LoVo (cell line): ENCODE data around the gene PARP14.
"Not testable (repeated sequence)": the region's sequence is repeated elsewhere in the genome, so short reads cannot be mapped to it uniquely, and the experiment has no call there.

ENCODE experiments used
- DNase-seq: peaks from one replicate; pipeline ENCODE4 v3.0.0-alpha.2; 2016; ENCODE audit warnings: low spot score

Gene PARP14

GRCh38 chr3:122679085-122679881, 1.4 kb upstream of the PARP14 start:
- DNase-seq: peak; percentile 81

- peak; percentile 48 for DNase-seq
Measured at GRCh38 chr3:122679882-122680474, 661 bp upstream of the PARP14 start.

DNA sequence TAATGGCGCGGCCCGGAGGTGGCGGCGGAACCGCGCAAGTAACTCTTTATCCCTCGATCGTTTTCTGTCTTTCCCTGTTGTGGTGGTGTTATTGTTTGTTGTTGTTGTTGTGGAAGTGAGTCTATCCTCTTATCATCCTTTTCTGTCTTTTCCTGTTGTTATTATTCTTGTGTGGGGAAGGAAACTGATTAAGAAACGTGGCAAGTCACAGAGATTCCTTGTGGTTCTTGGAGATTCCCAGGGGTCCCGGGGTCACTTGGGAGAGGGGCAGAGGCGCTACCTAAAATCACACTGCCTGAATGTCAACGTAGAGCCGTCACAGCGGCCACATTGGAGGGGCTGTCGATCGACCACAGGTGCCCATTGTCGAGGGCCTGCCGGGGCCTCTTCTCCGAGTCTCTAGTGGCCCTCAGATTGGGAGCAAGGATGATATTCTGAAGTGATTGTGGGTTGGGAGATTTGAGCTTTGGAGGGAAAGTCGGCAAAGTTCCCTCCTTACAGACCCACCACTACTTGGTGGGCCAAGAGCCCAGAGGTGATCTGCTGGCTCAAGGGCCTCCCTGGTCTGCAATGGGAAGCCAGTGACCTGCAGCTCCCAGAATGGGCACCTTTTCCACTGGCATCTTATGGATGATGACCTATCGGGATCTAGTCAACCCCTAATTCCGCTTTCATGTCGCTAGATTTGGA, 790 bp downstream of the PARP14 start:
- no peak for DNase-seq

DNA sequence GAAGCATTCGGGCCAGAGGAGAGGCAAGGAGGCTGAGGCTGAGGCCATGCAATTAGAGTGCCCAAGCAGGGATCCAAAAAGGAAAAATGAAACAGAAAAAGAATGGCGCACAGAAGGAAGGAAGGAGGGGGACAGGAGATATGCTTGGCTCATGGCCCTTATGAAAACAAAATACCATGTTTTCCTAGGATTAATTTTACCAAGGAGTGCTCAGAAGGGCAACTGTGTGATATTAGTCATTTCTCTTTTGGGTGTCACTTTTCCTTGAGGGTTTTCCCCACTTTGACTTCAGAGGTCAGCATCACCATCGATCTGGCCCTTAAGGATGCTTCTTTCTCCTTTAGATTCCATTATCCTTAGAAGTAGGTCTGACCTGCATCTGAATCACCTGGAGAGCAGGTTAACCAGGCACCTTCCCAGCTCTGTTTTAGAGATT, 1.4 kb downstream of the PARP14 start:
- DNase-seq: no peak

GRCh38 chr3:122682778-122683411, 2.3 kb downstream of the PARP14 start:
- not testable (repeated sequence) for DNase-seq

GRCh38 chr3:122687298-122687697, 6.7 kb downstream of the PARP14 start:
- DNase-seq: no peak

DNA sequence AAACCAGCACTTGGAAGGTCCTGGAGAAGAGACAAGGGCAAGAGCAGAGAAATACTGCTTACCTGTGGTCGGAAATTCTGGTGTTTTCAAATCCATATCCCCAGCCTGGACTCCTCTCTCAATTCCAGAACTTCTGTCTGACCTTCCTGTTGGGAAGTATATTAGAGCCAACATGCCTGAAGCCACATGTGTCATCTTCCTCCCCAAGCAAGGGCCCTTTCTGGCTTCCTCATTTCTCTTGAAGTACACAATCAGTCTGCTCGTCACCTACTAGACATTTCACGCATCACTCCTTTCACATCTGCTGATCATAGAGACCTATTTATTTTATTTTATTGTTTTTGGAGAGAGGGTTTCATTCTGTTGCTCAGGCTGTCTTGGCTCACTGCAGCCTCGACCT, 8.4 kb downstream of the PARP14 start:
- no peak for DNase-seq

- DNase-seq: no peak
Measured at GRCh38 chr3:122689587-122689986, 8.9 kb downstream of the PARP14 start.

- no peak for DNase-seq
Measured at GRCh38 chr3:122690096-122690495, 9.5 kb downstream of the PARP14 start.

- no peak for DNase-seq
Measured at GRCh38 chr3:122691195-122691594, 10.6 kb downstream of the PARP14 start.

- DNase-seq: no peak
Measured at GRCh38 chr3:122692674-122693073, 12.0 kb downstream of the PARP14 start.

DNA sequence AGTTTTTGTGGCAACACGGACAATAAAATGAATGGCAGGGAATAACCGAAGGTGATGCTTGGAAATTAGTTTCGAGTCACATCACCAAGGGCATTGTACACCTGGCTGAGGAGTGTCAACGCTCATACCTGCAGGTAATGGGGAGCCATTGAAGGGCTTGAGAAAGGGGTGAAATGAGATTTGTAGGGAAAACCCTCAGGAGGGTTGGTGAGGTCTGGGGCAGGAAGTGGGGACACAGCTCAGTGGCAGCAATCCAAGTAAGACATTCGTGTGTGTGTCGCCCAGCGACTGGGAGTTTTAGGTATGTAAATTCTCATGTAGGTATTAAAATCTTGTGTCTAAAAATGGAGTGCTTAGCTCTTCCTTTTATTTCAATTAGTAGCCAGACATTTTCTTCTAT, 14.3 kb downstream of the PARP14 start:
- DNase-seq: no peak

DNA sequence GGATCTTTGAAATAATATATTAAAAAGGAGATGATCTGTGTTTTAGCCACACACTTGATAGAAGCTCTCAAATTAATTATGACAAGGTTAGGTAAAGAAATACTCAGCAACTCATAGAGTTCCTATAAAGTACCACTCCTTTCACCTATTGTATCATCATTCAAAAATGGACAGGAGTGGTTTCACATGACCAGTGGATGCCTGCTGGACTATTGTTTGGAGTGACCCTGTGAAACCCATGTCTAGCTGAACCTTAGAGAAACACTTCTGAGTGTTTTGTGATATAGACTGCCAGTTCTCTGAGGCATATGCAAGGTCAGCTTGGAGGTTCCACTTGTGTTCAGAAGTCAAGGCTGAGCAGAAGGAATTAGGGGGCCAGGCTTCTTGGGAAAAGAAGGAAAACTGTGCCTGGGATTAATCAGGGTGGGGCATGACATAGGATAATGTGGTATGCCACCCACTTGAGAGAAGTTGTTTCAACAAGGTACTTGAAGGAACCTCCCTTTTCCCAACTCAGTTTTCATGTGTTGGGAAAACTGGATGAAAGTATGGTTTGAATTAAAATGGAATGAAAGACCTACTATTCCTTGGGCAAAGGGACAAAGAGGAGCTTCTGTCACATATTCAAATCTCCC, 15.4 kb downstream of the PARP14 start:
- DNase-seq: no peak

DNA sequence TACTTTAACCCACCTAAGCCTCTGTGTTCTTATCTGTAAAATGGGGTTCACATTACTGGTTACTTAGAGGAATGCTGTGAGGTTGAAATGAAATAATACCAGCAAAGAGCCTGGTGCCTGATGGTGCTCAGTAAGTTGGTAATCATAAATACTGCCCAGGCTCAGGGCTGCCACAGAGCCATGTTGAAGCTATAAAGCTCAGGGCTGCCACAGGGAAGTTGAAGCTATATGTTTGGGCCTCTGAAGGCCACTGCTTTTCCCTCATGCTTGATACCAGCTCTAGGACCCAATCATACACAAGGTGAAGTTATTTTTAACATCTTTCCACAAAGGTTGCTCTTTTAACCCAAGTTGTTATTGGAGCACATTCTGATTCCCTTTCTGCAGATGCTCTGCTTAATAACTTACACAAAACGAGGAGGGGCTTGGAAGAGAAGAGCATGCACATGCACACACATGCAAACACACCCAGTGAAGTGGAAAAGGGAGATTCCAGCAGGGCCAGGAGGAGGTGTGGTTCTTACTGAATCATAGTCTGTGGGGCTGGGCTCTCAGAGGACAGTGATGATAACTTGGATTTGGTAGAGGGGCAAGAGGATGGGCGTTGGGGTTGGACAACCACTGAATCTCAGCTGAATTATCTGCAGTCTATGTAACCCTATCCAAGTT, 17.4 kb downstream of the PARP14 start:
- no peak for DNase-seq

DNA sequence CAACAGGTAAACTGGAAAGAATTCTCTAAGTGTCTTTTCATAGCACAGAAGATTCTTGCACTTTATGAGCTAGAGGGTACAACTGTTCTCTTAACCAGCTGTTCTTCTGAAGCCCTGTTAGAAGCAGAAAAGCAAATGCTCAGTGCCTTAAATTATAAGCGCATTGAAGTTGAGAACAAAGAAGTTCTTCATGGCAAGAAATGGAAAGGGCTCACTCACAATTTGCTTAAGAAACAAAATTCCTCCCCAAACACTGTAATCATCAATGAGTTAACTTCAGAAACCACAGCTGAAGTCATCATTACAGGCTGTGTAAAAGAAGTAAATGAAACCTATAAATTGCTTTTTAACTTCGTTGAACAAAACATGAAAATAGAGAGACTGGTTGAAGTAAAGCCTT, 19.6 kb downstream of the PARP14 start:
- DNase-seq: no peak

- DNase-seq: no peak
Measured at GRCh38 chr3:122705379-122705778, 24.7 kb downstream of the PARP14 start.

DNA sequence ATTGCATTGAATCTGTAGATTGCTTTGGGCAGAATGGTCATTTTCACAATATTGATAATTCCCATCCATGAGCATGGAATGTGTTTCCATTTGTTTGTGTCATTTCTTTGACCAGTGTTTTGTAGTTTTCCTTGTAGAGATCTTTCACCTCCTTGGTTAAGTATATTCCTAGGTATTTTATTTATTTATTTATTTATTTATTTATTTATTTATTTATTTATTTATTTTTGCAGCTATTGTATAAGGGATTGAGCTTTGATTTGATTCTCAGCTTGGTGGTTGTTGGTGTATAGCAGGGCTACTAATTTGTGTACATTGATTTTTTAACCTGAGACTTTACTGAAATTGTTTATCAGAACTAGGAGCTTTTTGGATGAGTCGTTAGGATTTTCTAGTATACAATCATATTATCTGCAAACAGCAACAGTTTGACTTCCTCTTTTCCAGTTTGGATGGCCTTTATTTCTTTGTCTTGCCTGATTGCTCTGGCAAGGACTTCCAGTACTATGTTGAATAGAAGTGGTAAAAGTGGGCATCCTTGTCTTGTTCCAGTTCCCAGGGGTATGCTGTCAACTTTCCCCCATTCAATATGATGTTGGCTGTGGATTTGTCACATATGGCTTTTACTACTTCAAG, 30.1 kb downstream of the PARP14 start:
- DNase-seq: not testable (repeated sequence)

DNA sequence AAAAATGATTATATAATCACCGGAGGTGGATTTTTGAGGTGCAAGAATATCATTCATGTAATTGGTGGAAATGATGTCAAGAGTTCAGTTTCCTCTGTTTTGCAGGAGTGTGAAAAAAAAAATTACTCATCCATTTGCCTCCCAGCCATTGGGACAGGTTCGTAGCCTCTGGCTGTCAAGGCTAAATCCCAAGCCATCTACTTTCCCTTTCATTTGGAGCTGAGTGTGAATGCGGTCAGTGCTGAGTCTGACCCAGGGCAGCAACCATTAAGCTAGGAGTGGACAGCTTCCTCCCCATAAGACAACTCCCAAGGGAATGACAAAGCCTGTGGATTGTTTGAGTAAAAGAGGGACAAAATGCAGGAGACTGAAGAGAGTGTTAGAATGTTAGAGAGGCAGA, 33.6 kb downstream of the PARP14 start:
- DNase-seq: no peak

DNA sequence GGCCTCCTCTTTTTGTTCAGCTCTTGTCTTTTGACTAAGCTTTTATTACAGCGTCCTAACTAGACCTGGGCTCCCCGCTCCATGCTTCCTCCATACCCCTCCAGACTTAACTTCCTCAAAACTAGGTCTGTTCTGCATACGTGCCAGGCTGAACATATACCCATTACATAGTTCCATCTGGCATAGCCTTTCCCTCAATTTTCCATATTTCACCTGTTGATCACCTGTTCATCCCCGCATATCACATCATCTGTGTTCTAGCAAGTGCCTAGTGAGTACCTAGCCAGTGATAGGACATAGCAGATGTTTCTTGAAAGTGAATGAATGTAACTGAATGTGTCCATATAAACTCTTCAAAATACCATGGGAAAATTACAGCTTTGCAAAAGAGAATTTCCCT, 36.0 kb downstream of the PARP14 start:
- no peak for DNase-seq

DNA sequence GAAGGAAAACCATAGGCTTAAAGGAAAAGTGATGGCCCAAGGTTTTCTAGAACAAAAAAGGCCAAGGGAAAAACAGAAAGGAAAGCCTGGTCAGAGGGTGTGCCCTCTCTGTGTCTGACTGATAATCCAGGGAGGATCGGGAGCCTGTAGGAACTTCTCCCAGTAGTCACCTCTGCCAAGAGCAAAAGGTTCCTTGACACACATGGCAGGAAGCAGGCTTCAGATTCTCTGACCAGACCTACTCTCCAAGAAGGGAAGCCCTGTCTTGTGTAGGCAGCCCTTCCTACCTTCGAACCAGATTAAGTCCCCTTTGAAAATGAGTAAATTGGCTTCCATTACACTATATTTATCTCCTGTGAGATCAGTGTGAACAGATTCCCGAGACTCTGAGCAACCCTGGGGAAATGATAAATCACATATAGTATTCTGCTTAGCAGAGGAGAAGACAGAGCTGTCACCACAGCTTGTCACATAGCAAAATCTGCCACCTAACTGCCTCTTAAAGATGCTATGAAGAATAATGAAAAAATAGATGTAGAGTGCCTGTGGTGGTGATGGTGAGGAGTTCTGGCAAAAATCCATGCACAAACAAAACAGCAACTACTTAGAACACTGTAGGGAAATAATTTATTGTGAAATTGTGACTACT, 38.8 kb downstream of the PARP14 start:
- no peak for DNase-seq

DNA sequence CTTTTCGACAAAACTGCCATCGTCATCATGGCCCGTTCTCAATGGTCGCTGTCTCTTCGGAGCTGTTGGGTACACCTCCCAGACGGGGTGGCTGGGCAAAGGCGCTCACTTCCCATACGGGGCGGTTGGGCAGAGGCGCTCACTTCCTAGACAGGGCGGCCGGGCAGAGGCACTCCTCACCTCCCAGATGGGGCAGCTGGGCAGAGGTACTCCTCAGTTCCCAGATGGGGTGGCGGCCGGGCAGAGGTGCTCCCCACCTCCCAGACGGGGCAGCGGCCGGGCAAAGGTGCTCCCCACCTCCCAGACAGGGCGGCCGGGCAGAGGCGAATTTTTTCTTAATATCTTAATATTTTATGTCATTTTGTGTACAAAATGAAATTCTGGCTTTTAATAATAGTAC, 44.5 kb downstream of the PARP14 start:
- DNase-seq: no peak
